Measurements from ENCODE around the gene TBC1D14. TPM values are rescaled to one million over a fixed set of nuclear protein-coding genes. Genes with fewer than 3 reads are reported as not detected.

The TBC1D14 gene
- total RNA-seq, 4 donors from 2014 or later: 42.6 to 56.9 (median 54.0) TPM

GRCh38 chr4:6873291-6873690, 36.3 kb upstream of the TBC1D14 start:
- no peaks in the 10 kb centered on the region for H3K9me3 ChIP-seq
- TF ChIP-seq CTCF (IDR thresholded peaks at IDR 0.05) (no peak), POLR2AphosphoS5 (IDR thresholded peaks at IDR 0.05) (no peak), POLR2A (IDR thresholded peaks at IDR 0.05) (no peak), EP300 (IDR thresholded peaks at IDR 0.05; ENCODE audit: low read depth) (no peak)
- no peaks in the 10 kb centered on the region for H3K27me3 ChIP-seq
- no peaks in the 10 kb centered on the region for H3K4me1 ChIP-seq
- DNase-seq: no peak
- no peak overlapping the region for H3K4me3 ChIP-seq
- peaks cover 0 to 18% (median 6%) of the 10 kb centered on the region in 4 donors for H3K36me3 ChIP-seq
- H3K27ac ChIP-seq: no peak overlapping the region
- in situ Hi-C loops (cut with MboI; ENCODE audit: low pct_ligation_motif_present in 1 of 4, low pct_unique_long_range_greater_than_20kb in 1 of 4, low sequenced_read_pairs in 3 of 4) (no loop called here), intact Hi-C loops (cut with DNase I; ENCODE audit: low total_unique reads) (no loop called here)

GRCh38 chr4:6873792-6874461, 35.7 kb upstream of the TBC1D14 start:
- DNase-seq: peak; percentile 79
- in situ Hi-C loops (cut with MboI; ENCODE audit: low pct_ligation_motif_present in 1 of 4, low pct_unique_long_range_greater_than_20kb in 1 of 4, low sequenced_read_pairs in 3 of 4): no loop called here
- Histone ChIP-seq H3K27ac (no peak overlapping the region), H3K4me3 (no peak overlapping the region), H3K9me3 (no peaks in the 10 kb centered on the region), H3K27me3 (no peaks in the 10 kb centered on the region), H3K4me1 (no peaks in the 10 kb centered on the region), H3K36me3 (peaks cover 0 to 24% (median 7%) of the 10 kb centered on the region in 4 donors)
- intact Hi-C loops (cut with DNase I; ENCODE audit: low total_unique reads): loop anchor here (2.0 kb wide), 1 partner anchor 155 kb away; no protein-coding TSS in a partner anchor
- WGBS, 2 donors (ENCODE audit: low coverage in 1 of 2): 27 to 60% methylated on average over 1 to 3 of the region's 3 CpGs
- TF ChIP-seq POLR2A (IDR thresholded peaks at IDR 0.05) (no peak), POLR2AphosphoS5 (IDR thresholded peaks at IDR 0.05) (no peak), CTCF (IDR thresholded peaks at IDR 0.05) (peak; percentile 79 to 85 (median 83))

- H3K36me3 ChIP-seq: peaks cover 0 to 31% (median 10%) of the 10 kb centered on the region in 4 donors
- H3K9me3 ChIP-seq: no peaks in the 10 kb centered on the region
- H3K27me3 ChIP-seq: no peaks in the 10 kb centered on the region
- intact Hi-C loops (cut with DNase I; ENCODE audit: low total_unique reads): loop anchor here (2.0 kb wide), 1 partner anchor 156 kb away; no protein-coding TSS in a partner anchor
- WGBS, 2 donors (ENCODE audit: low coverage in 1 of 2): 92 to 97% methylated on average over 2 to 4 of the region's 4 CpGs
- TF ChIP-seq POLR2A (IDR thresholded peaks at IDR 0.05): no peak
- TF ChIP-seq POLR2AphosphoS5 (IDR thresholded peaks at IDR 0.05): no peak
- no peak for TF ChIP-seq EP300 (IDR thresholded peaks at IDR 0.05; ENCODE audit: low read depth)
- TF ChIP-seq CTCF (IDR thresholded peaks at IDR 0.05): no peak
- H3K4me1 ChIP-seq: no peaks in the 10 kb centered on the region
- no peak overlapping the region for H3K27ac ChIP-seq
- no peak overlapping the region for H3K4me3 ChIP-seq
- no peak for DNase-seq
- in situ Hi-C loops (cut with MboI; ENCODE audit: low pct_ligation_motif_present in 1 of 4, low pct_unique_long_range_greater_than_20kb in 1 of 4, low sequenced_read_pairs in 3 of 4): loop anchor here in 2 of 4 donors (5.0 to 25.0 kb wide), 3 partner anchors 158 to 187 kb away; partner anchors contain the start of genes BLOC1S4 (in 2 of the 2), GRPEL1 (in 1 of the 2) and MRFAP1L1 (in 1 of the 2)
Measured at GRCh38 chr4:6874981-6875380, 34.6 kb upstream of the TBC1D14 start.

GRCh38 chr4:6875431-6875831, 34.2 kb upstream of the TBC1D14 start:
- intact Hi-C loops (cut with DNase I; ENCODE audit: low total_unique reads): loop anchor here (2.0 kb wide), 1 partner anchor 157 kb away; no protein-coding TSS in a partner anchor
- TF ChIP-seq POLR2AphosphoS5 (IDR thresholded peaks at IDR 0.05): peak in 1 of 3 donors; percentile 8
- TF ChIP-seq POLR2A (IDR thresholded peaks at IDR 0.05): no peak
- TF ChIP-seq EP300 (IDR thresholded peaks at IDR 0.05; ENCODE audit: low read depth): no peak
- TF ChIP-seq CTCF (IDR thresholded peaks at IDR 0.05): no peak
- Histone ChIP-seq H3K4me3 (no peak overlapping the region), H3K27me3 (no peaks in the 10 kb centered on the region), H3K27ac (no peak overlapping the region), H3K9me3 (no peaks in the 10 kb centered on the region), H3K36me3 (peaks cover 0 to 31% (median 10%) of the 10 kb centered on the region in 4 donors), H3K4me1 (no peaks in the 10 kb centered on the region)
- 60% methylated on average over 4 of the region's 4 CpGs; no CpG with 5 or more reads in 1 of the 2 donors for WGBS, 2 donors (ENCODE audit: low coverage in 1 of 2)
- in situ Hi-C loops (cut with MboI; ENCODE audit: low pct_ligation_motif_present in 1 of 4, low pct_unique_long_range_greater_than_20kb in 1 of 4, low sequenced_read_pairs in 3 of 4): loop anchor here in 2 of 4 donors (5.0 to 25.0 kb wide), 3 partner anchors 158 to 187 kb away; partner anchors contain the start of genes BLOC1S4 (in 2 of the 2), GRPEL1 (in 1 of the 2) and MRFAP1L1 (in 1 of the 2)
- no peak for DNase-seq

Data from transverse colon (tissue), 4 donors.